ENCODE data around the gene SAMD11. TPM values are rescaled to one million over a fixed set of nuclear protein-coding genes. Genes with fewer than 3 reads are reported as not detected.

SAMD11 gene
- total RNA-seq, 1 experiment from 2014 or later, result 11.5 TPM

DNA sequence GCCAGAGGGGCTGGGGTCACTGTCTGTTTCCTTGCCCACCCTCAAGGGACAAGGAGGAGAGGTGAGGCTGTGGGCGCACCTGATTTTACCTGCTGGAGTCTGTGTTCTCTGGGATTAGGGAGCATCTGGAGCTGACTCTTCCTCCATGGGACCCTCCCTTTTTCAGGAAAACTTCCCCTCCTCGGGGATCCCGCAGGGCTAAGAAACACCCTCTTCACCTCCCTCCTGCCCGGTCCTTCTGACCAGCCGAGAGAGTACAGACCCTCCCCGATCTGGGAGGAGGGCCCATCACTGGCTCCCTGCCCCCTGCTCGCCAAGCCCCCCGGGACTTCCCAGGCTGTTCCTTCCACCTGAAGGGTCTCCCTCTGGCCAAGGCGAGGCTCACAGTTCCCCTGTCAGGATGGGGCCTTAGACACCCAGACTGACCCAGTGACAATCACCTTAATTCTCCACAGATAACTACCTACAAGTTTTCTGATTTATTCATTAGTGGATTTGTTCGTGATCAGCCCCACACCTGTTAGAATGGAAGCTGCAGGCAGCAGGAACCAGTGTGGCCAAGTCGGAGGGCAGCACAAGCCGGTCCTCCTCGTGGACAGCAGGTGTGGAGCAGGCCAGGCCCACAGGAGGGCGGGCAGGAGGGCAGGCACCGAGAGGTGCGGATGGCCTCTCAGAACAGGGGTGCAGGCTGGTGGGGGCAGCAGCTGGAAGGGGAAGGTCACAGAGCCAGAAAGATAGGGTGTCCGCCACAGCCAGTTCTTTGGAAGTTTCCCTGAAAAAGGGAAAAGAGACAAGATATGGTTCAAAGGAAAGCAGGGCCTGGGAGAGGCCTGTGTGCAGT is 15.9 kb upstream of the SAMD11 start (continued):
- TF ChIP-seq, protein P1, sequence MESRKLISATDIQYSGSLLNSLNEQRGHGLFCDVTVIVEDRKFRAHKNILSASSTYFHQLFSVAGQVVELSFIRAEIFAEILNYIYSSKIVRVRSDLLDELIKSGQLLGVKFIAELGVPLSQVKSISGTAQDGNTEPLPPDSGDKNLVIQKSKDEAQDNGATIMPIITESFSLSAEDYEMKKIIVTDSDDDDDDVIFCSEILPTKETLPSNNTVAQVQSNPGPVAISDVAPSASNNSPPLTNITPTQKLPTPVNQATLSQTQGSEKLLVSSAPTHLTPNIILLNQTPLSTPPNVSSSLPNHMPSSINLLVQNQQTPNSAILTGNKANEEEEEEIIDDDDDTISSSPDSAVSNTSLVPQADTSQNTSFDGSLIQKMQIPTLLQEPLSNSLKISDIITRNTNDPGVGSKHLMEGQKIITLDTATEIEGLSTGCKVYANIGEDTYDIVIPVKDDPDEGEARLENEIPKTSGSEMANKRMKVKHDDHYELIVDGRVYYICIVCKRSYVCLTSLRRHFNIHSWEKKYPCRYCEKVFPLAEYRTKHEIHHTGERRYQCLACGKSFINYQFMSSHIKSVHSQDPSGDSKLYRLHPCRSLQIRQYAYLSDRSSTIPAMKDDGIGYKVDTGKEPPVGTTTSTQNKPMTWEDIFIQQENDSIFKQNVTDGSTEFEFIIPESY (IDR thresholded peaks at IDR 0.05; ENCODE audit: extremely low read depth, insufficient replicate concordance, low read length), result no peak
- TF ChIP-seq POLR2AphosphoS5 (IDR thresholded peaks at IDR 0.05; ENCODE audit: low read depth, low read length) (no peak), YY1 (IDR thresholded peaks at IDR 0.05; ENCODE audit: extremely low read depth, insufficient replicate concordance, low read depth, low read length) (no peak), SP1 (IDR thresholded peaks at IDR 0.05; ENCODE audit: low read depth) (no peak), TCF7L2 (IDR thresholded peaks at IDR 0.05; ENCODE audit: borderline replicate concordance, extremely low read depth, insufficient read depth, insufficient read length) (no peak)

DNA sequence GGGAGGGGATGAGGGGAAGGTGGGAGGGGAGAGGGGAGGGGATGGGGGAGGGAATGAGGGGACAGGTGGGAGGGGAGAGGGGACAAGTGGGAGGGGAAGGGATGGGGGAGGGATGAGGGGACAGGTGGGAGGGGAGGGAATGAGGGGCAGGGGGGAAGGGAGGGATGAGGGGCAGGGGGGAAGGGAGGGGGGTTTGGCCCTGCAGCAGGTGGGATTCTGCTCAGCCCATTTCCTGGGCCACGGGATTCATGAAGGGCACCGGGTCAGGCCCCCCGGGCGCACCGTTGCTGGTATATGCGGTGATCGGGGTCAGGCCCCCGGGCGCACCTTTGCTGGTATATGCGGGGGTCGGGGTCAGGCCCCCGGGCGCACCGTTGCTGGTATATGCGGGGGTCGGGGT is 15.1 kb upstream of the SAMD11 start:
- BruUV-seq (replicated peaks), result no TSS peak
- CTCF ChIA-PET, result no interaction called here
- no peak overlapping the region for H3K9ac ChIP-seq (ENCODE audit: low read length)

More for the DNA sequence above, 15.1 kb upstream of the SAMD11 start:
- Histone ChIP-seq H4K20me1 (ENCODE audit: insufficient read depth) (no peaks in the 10 kb centered on the region), H2AFZ (ENCODE audit: low read depth, low read length, poor library complexity, severe bottlenecking) (no peak overlapping the region), H3K9me2 (ENCODE audit: insufficient read depth) (no peaks in the 10 kb centered on the region), H3K4me3 (replicated peaks in 1 of 2; ENCODE audit: low read depth in 1 of 2, low read length in 2 of 2) (no peak overlapping the region), H3K27ac (ENCODE audit: low read depth, low read length) (no peak overlapping the region), H3K36me3 (ENCODE audit: control insufficient read depth in 1 of 2, insufficient read depth in 2 of 2, low read length in 2 of 2) (no peaks in the 10 kb centered on the region), H3K9me3 (ENCODE audit: control insufficient read depth in 1 of 2, insufficient read depth in 1 of 2, low read depth in 1 of 2, low read length in 2 of 2) (no peaks in the 10 kb centered on the region), H3K79me2 (ENCODE audit: insufficient read depth, low read length) (no peaks in the 10 kb centered on the region), H3K4me1 (ENCODE audit: control insufficient read depth in 1 of 2, insufficient read depth in 2 of 2, low read length in 2 of 2) (peaks cover 37 to 59% of the 10 kb centered on the region in 2 experiments), H3K4me2 (ENCODE audit: low read length) (no peak overlapping the region), H3K27me3 (ENCODE audit: insufficient read depth, low read length) (no peaks in the 10 kb centered on the region)
- TF ChIP-seq JUND (IDR thresholded peaks at IDR 0.05) (no peak), YY1 (IDR thresholded peaks at IDR 0.05; ENCODE audit: extremely low read depth, insufficient replicate concordance, low read depth, low read length) (no peak), EZH2 (IDR thresholded peaks at IDR 0.05) (no peak), TCF7L2 (IDR thresholded peaks at IDR 0.05; ENCODE audit: borderline replicate concordance, extremely low read depth, insufficient read depth, insufficient read length) (no peak), EZH2phosphoT487 (IDR thresholded peaks at IDR 0.05; ENCODE audit: borderline replicate concordance) (no peak), SIN3A (IDR thresholded peaks at IDR 0.05; ENCODE audit: low read depth) (no peak), ZNF274 (IDR thresholded peaks at IDR 0.05; ENCODE audit: low read depth, low read length) (no peak), ZFX (IDR thresholded peaks at IDR 0.05) (no peak), SP1 (IDR thresholded peaks at IDR 0.05; ENCODE audit: low read depth) (no peak), EGR1 (IDR thresholded peaks at IDR 0.05; ENCODE audit: low read depth) (no peak), FOSL1 (IDR thresholded peaks at IDR 0.05; ENCODE audit: low read depth) (no peak), RAD21 (IDR thresholded peaks at IDR 0.05; ENCODE audit: low read depth) (no peak)
- TF ChIP-seq, protein P1 (IDR thresholded peaks at IDR 0.05; ENCODE audit: extremely low read depth, insufficient replicate concordance, low read length), result no peak
- TF ChIP-seq, protein P2, sequence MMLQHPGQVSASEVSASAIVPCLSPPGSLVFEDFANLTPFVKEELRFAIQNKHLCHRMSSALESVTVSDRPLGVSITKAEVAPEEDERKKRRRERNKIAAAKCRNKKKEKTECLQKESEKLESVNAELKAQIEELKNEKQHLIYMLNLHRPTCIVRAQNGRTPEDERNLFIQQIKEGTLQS (IDR thresholded peaks at IDR 0.05), result no peak
- DNase-seq (ENCODE audit: low read depth, low spot score) (no peak), ATAC-seq (no peak)
- RAD21 ChIA-PET (ENCODE audit: low non-redundant PET in 1 of 2, low total read pairs in 2 of 2, uncharacterized antibody in 2 of 2, unreplicated experiment in 2 of 2), result no interaction called here
- intact Hi-C loops (cut with micrococcal nuclease), result no loop called here
- POLR2A ChIA-PET, result no interaction called here
